Measurements from ENCODE around the gene PPP3CA.
A peak's percentile ranks its signal among the peaks of the same experiment; 100 is the strongest.
"Not testable (repeated sequence)": the region's sequence is repeated elsewhere in the genome, so short reads cannot be mapped to it uniquely, and the experiment has no call there.

The PPP3CA gene

GRCh38 chr4:101135371-101136010 is 211.8 kb downstream of the PPP3CA start:
- no peak for DNase-seq (ENCODE audit: extremely low read depth, low read depth)
- no peak overlapping the region for H3K4me3 ChIP-seq (replicated peaks; ENCODE audit: low read depth, low read length)
- TF ChIP-seq CTCF (IDR thresholded peaks at IDR 0.05; ENCODE audit: low read depth, low read length, missing control alignments): no peak

- not testable (repeated sequence) for DNase-seq (ENCODE audit: extremely low read depth, low read depth); H3K4me3 ChIP-seq (replicated peaks; ENCODE audit: low read depth, low read length)
Observed at GRCh38 chr4:101131058-101131457, 216.3 kb downstream of the PPP3CA start.

- not testable (repeated sequence) for H3K4me3 ChIP-seq (replicated peaks; ENCODE audit: low read depth, low read length); DNase-seq (ENCODE audit: extremely low read depth, low read depth)
Observed at GRCh38 chr4:101128898-101129297, 218.4 kb downstream of the PPP3CA start.

- H3K4me3 ChIP-seq (replicated peaks; ENCODE audit: low read depth, low read length): no peak overlapping the region
- no peak for DNase-seq (ENCODE audit: extremely low read depth, low read depth)
- no peak for TF ChIP-seq CTCF (IDR thresholded peaks at IDR 0.05; ENCODE audit: low read depth, low read length, missing control alignments)
Observed at GRCh38 chr4:101128473-101128872, 218.9 kb downstream of the PPP3CA start.

- no peak for DNase-seq (ENCODE audit: extremely low read depth, low read depth)
- H3K4me3 ChIP-seq (replicated peaks; ENCODE audit: low read depth, low read length): no peak overlapping the region
- no peak for TF ChIP-seq CTCF (IDR thresholded peaks at IDR 0.05; ENCODE audit: low read depth, low read length, missing control alignments)
Observed at GRCh38 chr4:101127176-101127790, 220.0 kb downstream of the PPP3CA start.

- peak; percentile 12 for DNase-seq (ENCODE audit: extremely low read depth, low read depth)
- TF ChIP-seq CTCF (IDR thresholded peaks at IDR 0.05; ENCODE audit: low read depth, low read length, missing control alignments): no peak
- H3K4me3 ChIP-seq (replicated peaks; ENCODE audit: low read depth, low read length): no peak overlapping the region
Observed at GRCh38 chr4:101126059-101126458, 221.3 kb downstream of the PPP3CA start.

- H3K4me3 ChIP-seq (replicated peaks; ENCODE audit: low read depth, low read length): no peak overlapping the region
- no peak for DNase-seq (ENCODE audit: extremely low read depth, low read depth)
- no peak for TF ChIP-seq CTCF (IDR thresholded peaks at IDR 0.05; ENCODE audit: low read depth, low read length, missing control alignments)
Observed at GRCh38 chr4:101125045-101125942, 222.0 kb downstream of the PPP3CA start.
